Skin of body (tissue), 2 donors: Measurements from ENCODE around the gene GOLGA7B. TPM values are rescaled to one million over a fixed set of nuclear protein-coding genes. Genes with fewer than 3 reads are reported as not detected.

ENCODE experiments used
- DNase-seq: peaks from one replicate; lab custom pipeline; 2025; lab: John Stamatoyannopoulos, UW
- total RNA-seq: library from RNA; depleted of rRNA; stranded (reverse); fragments of >200 nt; gene quantifications from one replicate; pipeline ENCODE4 v1.2.3, GENCODE V29; 2014

The GOLGA7B gene
- 3.5 TPM for total RNA-seq

GRCh38 chr10:97849687-97850402, at the start of gene GOLGA7B:
Gene GOLGA7B (plus strand): TSS chr10:97849843. CDS start chr10:97850304, 461 bp downstream.
- DNase-seq, result no peak

- DNase-seq, result no peak
Measured at GRCh38 chr10:97800474-97800873, 49.2 kb upstream of the GOLGA7B start.

- DNase-seq, result no peak
Measured at GRCh38 chr10:97801422-97801821, 48.2 kb upstream of the GOLGA7B start.

GRCh38 chr10:97805096-97805884, 44.4 kb upstream of the GOLGA7B start:
- no peak for DNase-seq

- DNase-seq, result no peak
Measured at GRCh38 chr10:97805949-97806348, 43.7 kb upstream of the GOLGA7B start.

- DNase-seq, result no peak
Measured at GRCh38 chr10:97810446-97810845, 39.2 kb upstream of the GOLGA7B start.

GRCh38 chr10:97811958-97812357, 37.7 kb upstream of the GOLGA7B start:
- no peak for DNase-seq

GRCh38 chr10:97812696-97813095, 36.9 kb upstream of the GOLGA7B start:
- DNase-seq, result no peak

- no peak for DNase-seq
Measured at GRCh38 chr10:97813311-97813710, 36.3 kb upstream of the GOLGA7B start.

- no peak for DNase-seq
Measured at GRCh38 chr10:97814996-97815395, 34.6 kb upstream of the GOLGA7B start.

- DNase-seq, result no peak
Measured at GRCh38 chr10:97816609-97817008, 33.0 kb upstream of the GOLGA7B start.

- no peak for DNase-seq
Measured at GRCh38 chr10:97818572-97818971, 31.1 kb upstream of the GOLGA7B start.

- DNase-seq, result no peak
Measured at GRCh38 chr10:97820096-97820704, 29.4 kb upstream of the GOLGA7B start.

GRCh38 chr10:97821308-97822038, 28.2 kb upstream of the GOLGA7B start:
- no peak for DNase-seq

- no peak for DNase-seq
Measured at GRCh38 chr10:97822261-97822687, 27.4 kb upstream of the GOLGA7B start.

- DNase-seq, result no peak
Measured at GRCh38 chr10:97823734-97824133, 25.9 kb upstream of the GOLGA7B start.

- no peak for DNase-seq
Measured at GRCh38 chr10:97825020-97825760, 24.5 kb upstream of the GOLGA7B start.

- DNase-seq, result no peak
Measured at GRCh38 chr10:97826892-97827291, 22.8 kb upstream of the GOLGA7B start.

- DNase-seq, result no peak
Measured at GRCh38 chr10:97827702-97828291, 21.8 kb upstream of the GOLGA7B start.

GRCh38 chr10:97828721-97829120, 20.9 kb upstream of the GOLGA7B start:
- DNase-seq, result no peak

GRCh38 chr10:97830064-97830463, 19.6 kb upstream of the GOLGA7B start:
- DNase-seq, result no peak
